NCI-H1092 treated with DMSO at 0.1 percent for 48 hours (cell line): ENCODE measurements around the gene NCDN.

ENCODE experiments used
- DNase-seq: peaks from one replicate; lab custom pipeline; 2025; lab: John Stamatoyannopoulos, UW

Gene NCDN

GRCh38 chr1:35590476-35591040 is 33.0 kb downstream of the NCDN start:
- no peak for DNase-seq

GRCh38 chr1:35591211-35591610 is 33.6 kb downstream of the NCDN start:
- no peak for DNase-seq

- DNase-seq, result no peak
Measured at GRCh38 chr1:35592991-35593769, 35.6 kb downstream of the NCDN start.

GRCh38 chr1:35594005-35594760 is 36.6 kb downstream of the NCDN start:
- DNase-seq, result no peak

- DNase-seq, result no peak
Measured at GRCh38 chr1:35595684-35596083, 38.1 kb downstream of the NCDN start.

GRCh38 chr1:35597870-35598269 is 40.3 kb downstream of the NCDN start:
- no peak for DNase-seq

- DNase-seq, result no peak
Measured at GRCh38 chr1:35598895-35599294, 41.3 kb downstream of the NCDN start.

GRCh38 chr1:35599411-35599810 is 41.8 kb downstream of the NCDN start:
- DNase-seq, result no peak

GRCh38 chr1:35600593-35600992 is 43.0 kb downstream of the NCDN start:
- DNase-seq, result no peak

- no peak for DNase-seq
Measured at GRCh38 chr1:35603468-35603867, 45.9 kb downstream of the NCDN start.

GRCh38 chr1:35603941-35604340 is 46.3 kb downstream of the NCDN start:
- no peak for DNase-seq

GRCh38 chr1:35605071-35605866 is 47.7 kb downstream of the NCDN start:
- DNase-seq, result no peak

- DNase-seq, result no peak
Measured at GRCh38 chr1:35605867-35606182, 48.2 kb downstream of the NCDN start.

GRCh38 chr1:35611655-35612054 is 54.1 kb downstream of the NCDN start:
- no peak for DNase-seq

- DNase-seq, result no peak
Measured at GRCh38 chr1:35615440-35615839, 57.8 kb downstream of the NCDN start.
